Loucy (cell line): ENCODE data around the gene CLEC2L.

Experiments used
- EZH2phosphoT487 ChIP-seq: fragments of 200-600 bp; IDR thresholded peaks from 2 replicates; pipeline ENCODE4 v1.6.1; 2018; ENCODE audit warnings: antibody characterized with exemption, mild to moderate bottlenecking, moderate library complexity, borderline replicate concordance
- TF ChIP-seq, protein P1 (sequence below): fragments of 200-600 bp; sonication (generic); conservative IDR thresholded peaks from 2 replicates; pipeline ENCODE4 v1.5.1; 2014; ENCODE audit warnings: mild to moderate bottlenecking, antibody characterized with exemption, low read length

DNA sequence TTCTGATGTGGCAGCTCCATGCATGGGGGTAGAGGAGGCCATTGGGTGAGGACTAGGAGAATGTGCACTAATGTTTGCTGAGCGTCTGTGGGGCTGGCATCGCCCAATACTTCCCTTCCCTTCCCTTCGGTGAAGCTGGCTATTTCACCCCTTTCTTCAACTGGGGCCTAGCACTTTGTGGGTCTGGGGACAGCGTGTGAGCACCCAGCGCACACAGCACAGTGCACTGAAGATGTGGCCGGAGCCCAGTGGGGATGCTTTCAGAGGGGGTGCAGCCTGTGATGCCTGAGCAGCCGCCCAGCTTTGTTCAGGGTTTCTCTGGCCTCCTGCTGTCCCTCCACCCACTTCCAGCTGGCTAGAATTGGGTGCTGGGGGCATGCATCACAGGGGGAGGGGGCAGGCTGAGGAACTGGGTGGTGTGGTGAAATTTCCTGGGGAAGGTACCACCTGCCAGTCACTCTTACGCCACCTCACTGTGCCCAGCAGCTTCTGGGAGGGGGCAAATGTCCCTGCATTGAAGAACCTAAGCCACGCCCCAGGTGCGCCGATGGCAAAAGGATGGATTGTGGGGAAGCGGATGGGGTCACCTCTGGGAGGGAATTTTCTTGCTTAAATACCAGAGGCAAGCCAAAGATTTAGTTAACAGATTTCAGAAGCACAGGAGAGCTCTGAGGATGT lies 45.5 kb downstream of the CLEC2L start:
- TF ChIP-seq, protein P1, sequence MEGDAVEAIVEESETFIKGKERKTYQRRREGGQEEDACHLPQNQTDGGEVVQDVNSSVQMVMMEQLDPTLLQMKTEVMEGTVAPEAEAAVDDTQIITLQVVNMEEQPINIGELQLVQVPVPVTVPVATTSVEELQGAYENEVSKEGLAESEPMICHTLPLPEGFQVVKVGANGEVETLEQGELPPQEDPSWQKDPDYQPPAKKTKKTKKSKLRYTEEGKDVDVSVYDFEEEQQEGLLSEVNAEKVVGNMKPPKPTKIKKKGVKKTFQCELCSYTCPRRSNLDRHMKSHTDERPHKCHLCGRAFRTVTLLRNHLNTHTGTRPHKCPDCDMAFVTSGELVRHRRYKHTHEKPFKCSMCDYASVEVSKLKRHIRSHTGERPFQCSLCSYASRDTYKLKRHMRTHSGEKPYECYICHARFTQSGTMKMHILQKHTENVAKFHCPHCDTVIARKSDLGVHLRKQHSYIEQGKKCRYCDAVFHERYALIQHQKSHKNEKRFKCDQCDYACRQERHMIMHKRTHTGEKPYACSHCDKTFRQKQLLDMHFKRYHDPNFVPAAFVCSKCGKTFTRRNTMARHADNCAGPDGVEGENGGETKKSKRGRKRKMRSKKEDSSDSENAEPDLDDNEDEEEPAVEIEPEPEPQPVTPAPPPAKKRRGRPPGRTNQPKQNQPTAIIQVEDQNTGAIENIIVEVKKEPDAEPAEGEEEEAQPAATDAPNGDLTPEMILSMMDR: no peak
- no peak for TF ChIP-seq EZH2phosphoT487
